ENCODE results near the gene UTP15.

UTP15 gene

GRCh38 chr5:73565139-73565968 lies at the start of gene UTP15, which contains the start of gene ANKRA2:
Gene UTP15 (plus strand): TSS chr5:73565743. CDS start chr5:73567345, 1,602 bp downstream.
Gene ANKRA2 (minus strand): TSS chr5:73565639. CDS start chr5:73562881, 2,758 bp downstream.
- ATAC-seq: peak; percentile 95 to 96

GRCh38 chr5:73519531-73520283 lies 45.8 kb upstream of the UTP15 start:
- ATAC-seq: peak; percentile 92 to 96

GRCh38 chr5:73522989-73523388 lies 42.6 kb upstream of the UTP15 start:
- no peak for ATAC-seq

- ATAC-seq: no peak
Observed at GRCh38 chr5:73523861-73524260, 41.7 kb upstream of the UTP15 start.

- ATAC-seq: no peak
Observed at GRCh38 chr5:73525606-73526203, 39.8 kb upstream of the UTP15 start.

- ATAC-seq: no peak
Observed at GRCh38 chr5:73528248-73528647, 37.3 kb upstream of the UTP15 start.

GRCh38 chr5:73529081-73529480 lies 36.5 kb upstream of the UTP15 start:
- ATAC-seq: no peak

- ATAC-seq: no peak
Observed at GRCh38 chr5:73531356-73531755, 34.2 kb upstream of the UTP15 start.

- ATAC-seq: no peak
Observed at GRCh38 chr5:73532195-73532594, 33.3 kb upstream of the UTP15 start.

- ATAC-seq: no peak
Observed at GRCh38 chr5:73534011-73534644, 31.4 kb upstream of the UTP15 start.

- ATAC-seq: no peak
Observed at GRCh38 chr5:73534971-73535370, 30.6 kb upstream of the UTP15 start.

GRCh38 chr5:73539730-73540129 lies 25.8 kb upstream of the UTP15 start:
- ATAC-seq: no peak

GRCh38 chr5:73540192-73540591 lies 25.4 kb upstream of the UTP15 start:
- no peak for ATAC-seq

GRCh38 chr5:73542020-73542419 lies 23.5 kb upstream of the UTP15 start:
- no peak for ATAC-seq

- ATAC-seq: no peak
Observed at GRCh38 chr5:73544429-73545402, 20.8 kb upstream of the UTP15 start.

GRCh38 chr5:73545403-73545779 lies 20.2 kb upstream of the UTP15 start:
- no peak for ATAC-seq

- ATAC-seq: no peak
Observed at GRCh38 chr5:73550016-73550415, 15.5 kb upstream of the UTP15 start.

- no peak for ATAC-seq
Observed at GRCh38 chr5:73552642-73553041, 12.9 kb upstream of the UTP15 start.

- no peak for ATAC-seq
Observed at GRCh38 chr5:73558950-73559349, 6.6 kb upstream of the UTP15 start.

GRCh38 chr5:73564018-73564417 lies 1.5 kb upstream of the UTP15 start:
- no peak for ATAC-seq

- no peak for ATAC-seq
Observed at GRCh38 chr5:73564675-73565074, 868 bp upstream of the UTP15 start.

All from activated CD4-positive, CD25-positive, alpha-beta regulatory T cell treated with anti-CD3 and anti-CD28 coated beads, Interleukin-2, amount 50 U/mL, for 24 hours (primary cell).